IMR-90 (cell line): ENCODE results near the gene ATP9B. TPM values are rescaled to one million over a fixed set of nuclear protein-coding genes. Genes with fewer than 3 reads are reported as not detected.

Source experiments
- ATAC-seq: fragments of 200-7000 bp; cut with Tn5 transposase; 2 replicates; pipeline ENCODE4 v1.9.1; 2020; ENCODE audit warnings: low read depth, mild to moderate bottlenecking, moderate library complexity
- BruUV-seq: library from RNA; stranded (reverse); fragments of 400-500 nt; replicated peaks from 2 replicates; lab custom pipeline; 2021; lab: Mats Ljungman, UMichigan
- CTCF ChIA-PET: fragments of 300-600 bp; formaldehyde crosslinking; extraction: SDS; loops from one replicate; lab custom pipeline; 2021; ENCODE audit warnings: antibody characterized with exemption; lab: Yijun Ruan, JAX
- POLR2A ChIA-PET: fragments of 300-600 bp; sonication (Branson Sonifier 250); formaldehyde crosslinking; loops from one replicate; lab custom pipeline; 2022; ENCODE audit warnings: antibody characterized with exemption; ENCODE audit not compliant: unreplicated experiment; lab: Charles Lee
- DNase-seq: peaks from one replicate; pipeline ENCODE4 v3.0.0; 2013
- H2AFZ ChIP-seq: replicated peaks from 2 replicates; pipeline ENCODE3; 2013; ENCODE audit warnings: low read length, mild to moderate bottlenecking; ENCODE audit not compliant: poor library complexity
- H2AK5ac ChIP-seq: 2 replicates; pipeline ENCODE4 v1.6.1; 2013; ENCODE audit warnings: low read depth, low read length, inconsistent platforms
- H2AK9ac ChIP-seq: replicated peaks from 2 replicates; pipeline ENCODE3; 2013; ENCODE audit warnings: mild to moderate bottlenecking, low read depth, low read length, moderate library complexity; ENCODE audit not compliant: poor library complexity
- H2BK120ac ChIP-seq: 2 replicates; pipeline ENCODE4 v1.6.1; 2013; ENCODE audit warnings: low read depth, low read length, inconsistent platforms
- H2BK15ac ChIP-seq: 3 replicates; pipeline ENCODE4 v1.6.1; 2013; ENCODE audit warnings: low read depth, low read length, inconsistent platforms
- H2BK20ac ChIP-seq: 2 replicates; pipeline ENCODE4 v1.6.1; 2013; ENCODE audit warnings: low read depth, mild to moderate bottlenecking, inconsistent platforms, low read length, moderate library complexity
- H2BK5ac ChIP-seq: 2 replicates; pipeline ENCODE4 v1.6.1; 2013; ENCODE audit warnings: mild to moderate bottlenecking, low read depth, low read length, inconsistent platforms; ENCODE audit not compliant: poor library complexity, severe bottlenecking
- H3K14ac ChIP-seq: replicated peaks from 2 replicates; pipeline ENCODE4 v1.6.1; 2013; ENCODE audit warnings: low read depth, low read length, inconsistent platforms
- H3K18ac ChIP-seq: 2 replicates; pipeline ENCODE4 v1.6.1; 2013; ENCODE audit warnings: low read depth, low read length, control low read depth
- H3K23ac ChIP-seq: 2 replicates; pipeline ENCODE4 v1.6.1; 2013; ENCODE audit warnings: low read depth, low read length, inconsistent platforms
- H3K27ac ChIP-seq: 2 replicates; pipeline ENCODE4 v1.5.1; 2013; ENCODE audit warnings: mild to moderate bottlenecking, control low read depth, low read length; ENCODE audit not compliant: insufficient read depth
- H3K27me3 ChIP-seq: 2 replicates; pipeline ENCODE4 v1.6.1; 2013; ENCODE audit warnings: low read length; ENCODE audit not compliant: control insufficient read depth, insufficient read depth
- H3K36me3 ChIP-seq: 2 replicates; pipeline ENCODE4 v1.6.1; 2013; ENCODE audit warnings: low read length, mixed read lengths; ENCODE audit not compliant: control insufficient read depth, insufficient read depth
- H3K4ac ChIP-seq: 2 replicates; pipeline ENCODE4 v1.6.1; 2013; ENCODE audit warnings: low read depth, low read length, inconsistent platforms
- H3K4me1 ChIP-seq: 2 replicates; pipeline ENCODE4 v1.6.1; 2013; ENCODE audit warnings: low read length, mixed read lengths; ENCODE audit not compliant: control insufficient read depth, insufficient read depth
- H3K4me2 ChIP-seq: 2 replicates; pipeline ENCODE4 v1.6.1; 2013; ENCODE audit warnings: low read depth, mild to moderate bottlenecking, control low read depth, low read length, moderate library complexity
- H3K4me3 ChIP-seq: 2 replicates; pipeline ENCODE4 v1.5.1; 2013; ENCODE audit warnings: low read depth, mild to moderate bottlenecking, control low read depth, low read length, moderate library complexity; ENCODE audit not compliant: insufficient read depth
- H3K56ac ChIP-seq: 2 replicates; pipeline ENCODE4 v1.6.1; 2013; ENCODE audit warnings: low read length, inconsistent platforms; ENCODE audit not compliant: insufficient read depth; ENCODE audit errors: extremely low read depth
- H3K79me1 ChIP-seq, 2 experiments: 2 replicates each; pipeline ENCODE4 v1.6.1; 2013; ENCODE audit warnings: low read length in 2 of 2, inconsistent platforms in 1 of 2, low read depth in 1 of 2
- H3K9ac ChIP-seq: 2 replicates; pipeline ENCODE4 v1.6.1; 2013; ENCODE audit warnings: low read depth, low read length, control low read depth
- H3K9me1 ChIP-seq: 2 replicates; pipeline ENCODE4 v1.6.1; 2013; ENCODE audit warnings: low read length, inconsistent platforms; ENCODE audit not compliant: insufficient read depth
- H3K9me3 ChIP-seq: 2 replicates; pipeline ENCODE4 v1.6.1; 2013; ENCODE audit warnings: low read length; ENCODE audit not compliant: control insufficient read depth, insufficient read depth
- H4K20me1 ChIP-seq: 2 replicates; pipeline ENCODE4 v1.6.1; 2013; ENCODE audit warnings: low read length, inconsistent platforms; ENCODE audit not compliant: insufficient read depth
- H4K5ac ChIP-seq: 2 replicates; pipeline ENCODE4 v1.6.1; 2013; ENCODE audit warnings: mild to moderate bottlenecking, low read depth, low read length, control low read depth
- H4K8ac ChIP-seq, 2 experiments: 2 replicates each; pipeline ENCODE4 v1.6.1; 2013; ENCODE audit warnings: low read depth in 2 of 2, low read length in 2 of 2, control low read depth in 1 of 2, inconsistent platforms in 1 of 2
- H4K91ac ChIP-seq: 2 replicates; pipeline ENCODE4 v1.6.1; 2013; ENCODE audit warnings: low read depth, low read length, inconsistent platforms; ENCODE audit not compliant: insufficient read depth
- BHLHE40 ChIP-seq: fragments of 150-350 bp; IDR thresholded peaks from 2 replicates; pipeline ENCODE4 v1.6.1; 2016; ENCODE audit warnings: mild to moderate bottlenecking, low read depth, low read length
- CEBPB ChIP-seq: IDR thresholded peaks from 2 replicates; pipeline ENCODE4 v1.6.1; 2012; ENCODE audit warnings: low read depth, low read length, improper control_type of control experiment
- CHD1 ChIP-seq: IDR thresholded peaks from 2 replicates; pipeline ENCODE4 v1.6.1; 2012; ENCODE audit warnings: low read depth, low read length, improper control_type of control experiment
- CTCF ChIP-seq: conservative IDR thresholded peaks from 2 replicates; pipeline ENCODE4 v1.5.1; 2012; ENCODE audit warnings: mild to moderate bottlenecking, low read depth, low read length, improper control_type of control experiment
- ELK1 ChIP-seq: fragments of 150-350 bp; IDR thresholded peaks from 2 replicates; pipeline ENCODE4 v1.6.1; 2016; ENCODE audit warnings: low read depth, mild to moderate bottlenecking, low read length, moderate library complexity, borderline replicate concordance
- FOS ChIP-seq: fragments of 150-350 bp; IDR thresholded peaks from 2 replicates; pipeline ENCODE4 v1.6.1; 2016; ENCODE audit warnings: low read depth, low read length
- MAFK ChIP-seq: IDR thresholded peaks from 2 replicates; pipeline ENCODE4 v1.6.1; 2012; ENCODE audit warnings: low read depth, low read length, improper control_type of control experiment
- MAZ ChIP-seq: IDR thresholded peaks from 2 replicates; pipeline ENCODE4 v1.6.1; 2012; ENCODE audit warnings: low read depth, mild to moderate bottlenecking, low read length, improper control_type of control experiment, moderate library complexity, borderline replicate concordance
- MXI1 ChIP-seq: IDR thresholded peaks from 2 replicates; pipeline ENCODE4 v1.6.1; 2012; ENCODE audit warnings: low read depth, mild to moderate bottlenecking, low read length, moderate library complexity, borderline replicate concordance
- NFE2L2 ChIP-seq: fragments of 150-350 bp; IDR thresholded peaks from 2 replicates; pipeline ENCODE4 v1.6.1; 2016; ENCODE audit warnings: low read depth, mild to moderate bottlenecking, low read length
- POLR2A ChIP-seq: IDR thresholded peaks from 2 replicates; pipeline ENCODE4 v1.6.1; 2012; ENCODE audit warnings: mild to moderate bottlenecking, low read depth, low read length
- RAD21 ChIP-seq: IDR thresholded peaks from 2 replicates; pipeline ENCODE4 v1.6.1; 2012; ENCODE audit warnings: low read length, improper control_type of control experiment
- RCOR1 ChIP-seq: IDR thresholded peaks from 2 replicates; pipeline ENCODE4 v1.6.1; 2012; ENCODE audit warnings: mild to moderate bottlenecking, low read length, improper control_type of control experiment; ENCODE audit not compliant: insufficient replicate concordance
- RFX5 ChIP-seq: IDR thresholded peaks from 2 replicates; pipeline ENCODE4 v1.8.0; 2012; ENCODE audit warnings: low read depth, mild to moderate bottlenecking, low read length, moderate library complexity
- SMC3 ChIP-seq: fragments of 150-350 bp; IDR thresholded peaks from 2 replicates; pipeline ENCODE4 v1.6.1; 2016; ENCODE audit warnings: low read depth, mild to moderate bottlenecking, antibody characterized with exemption, low read length, moderate library complexity
- USF2 ChIP-seq: fragments of 150-350 bp; IDR thresholded peaks from 2 replicates; pipeline ENCODE4 v1.6.1; 2017; ENCODE audit warnings: mild to moderate bottlenecking, antibody characterized with exemption, low read length, low read depth
- WGBS, 2 experiments: methylation state at CpG; one replicate each; pipeline versions ENCODE4 v1.1.5 to v1.1.7; 2013; ENCODE audit warnings: missing lambda C conversion rate in 2 of 2; ENCODE audit not compliant: insufficient read length in 1 of 2; ENCODE audit errors: extremely low coverage in 2 of 2; 5-methylcytosine and 5-hydroxymethylcytosine counted together
- dilution Hi-C: fragments of 300-500 bp; cut with HindIII; formaldehyde crosslinking; loops from one replicate; pipeline ENCODE4 v1.14.3; 2018; ENCODE audit warnings: low sequenced_read_pairs; ENCODE audit not compliant: unreplicated experiment
- in situ Hi-C: fragments of 300-500 bp; cut with MboI; formaldehyde crosslinking; loops from 3 replicates; pipeline ENCODE4 v1.14.3; 2019; ENCODE audit warnings: low sequenced_read_pairs, inconsistent platforms, mixed read lengths
- intact Hi-C: fragments of 100-400 bp; cut with micrococcal nuclease; formaldehyde crosslinking; loops from 2 replicates; pipeline ENCODE4 v1.10.0; 2022
- polyA plus RNA-seq, 3 experiments: library from polyadenylated mRNA; depleted of rRNA; stranded (reverse); fragments of >200 nt; gene quantifications; 2 replicates each; pipeline ENCODE4 v1.2.3, GENCODE V29; 2012; ENCODE audit warnings: low replicate concordance in 1 of 3
- total RNA-seq: library from RNA; depleted of rRNA; stranded (reverse); fragments of >200 nt; gene quantifications from 2 replicates; pipeline ENCODE4 v1.2.3, GENCODE V29; 2012

The ATP9B gene
- total and polyA plus RNA-seq, 2 of the 4 experiments (the other 2 are of a cell fraction) = 11.0 to 11.5 TPM

DNA sequence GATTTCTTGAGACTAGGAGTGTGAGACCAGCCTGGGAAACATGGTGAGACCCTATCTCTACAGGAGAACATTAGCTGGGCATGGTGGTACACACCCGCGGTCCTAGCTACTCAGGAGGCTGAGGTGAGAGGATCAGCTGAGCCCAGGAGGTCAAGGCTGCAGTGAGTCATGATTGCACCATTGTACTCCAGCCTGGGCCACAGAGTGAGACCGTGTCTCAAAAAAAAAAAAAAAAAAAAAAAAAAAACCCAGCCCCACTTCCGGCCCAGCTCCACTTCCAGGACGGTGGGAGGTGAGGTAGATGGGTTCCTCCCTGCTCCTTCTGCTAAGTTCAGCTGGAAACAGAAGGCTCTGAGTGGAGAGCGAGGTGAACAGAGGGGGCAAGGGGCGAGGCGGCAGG is 285.2 kb downstream of the ATP9B start:
- intact Hi-C loops = no loop called here
- Histone ChIP-seq H4K8ac (no peak overlapping the region), H2BK15ac (no peak overlapping the region), H2BK120ac (no peak overlapping the region), H3K9ac (no peak overlapping the region), H3K4me1 (no peaks in the 10 kb centered on the region), H2AFZ (no peak overlapping the region), H3K27me3 (no peaks in the 10 kb centered on the region), H3K79me1 (no peaks in the 10 kb centered on the region), H3K36me3 (peaks cover 7% of the 10 kb centered on the region), H3K4me2 (no peak overlapping the region), H3K9me1 (no peaks in the 10 kb centered on the region), H2BK5ac (no peak overlapping the region), H3K9me3 (no peaks in the 10 kb centered on the region), H3K18ac (no peak overlapping the region), H4K20me1 (no peaks in the 10 kb centered on the region), H2AK5ac (no peak overlapping the region), H3K4ac (no peak overlapping the region), H2AK9ac (no peak overlapping the region), H3K27ac (no peak overlapping the region), H3K56ac (no peak overlapping the region), H3K23ac (no peak overlapping the region), H4K5ac (no peak overlapping the region), H3K14ac (no peak overlapping the region), H2BK20ac (no peak overlapping the region), H3K4me3 (no peak overlapping the region), H4K91ac (no peak overlapping the region)
- ATAC-seq (no peak), DNase-seq (no peak)
- WGBS, 2 experiments = no CpG with 5 or more reads among the region's 8 CpGs
- TF ChIP-seq NFE2L2 (no peak), RAD21 (no peak), RFX5 (no peak), MAFK (no peak), BHLHE40 (no peak), MAZ (no peak), MXI1 (no peak), CTCF (no peak), CEBPB (no peak), SMC3 (no peak), CHD1 (no peak), RCOR1 (no peak), POLR2A (no peak), USF2 (no peak), FOS (no peak), ELK1 (no peak)
- no TSS peak for BruUV-seq
- POLR2A ChIA-PET = no interaction called here
- CTCF ChIA-PET = no interaction called here
- in situ Hi-C loops = no loop called here
- dilution Hi-C loops = no loop called here
